VCaP (cell line): ENCODE data around the gene USP49.

Experiments used
- H3K27ac ChIP-seq: fragments of 450-650 bp; 2 replicates; pipeline ENCODE4 v1.5.1; 2017
- CTCF ChIP-seq: fragments of 450-650 bp; conservative IDR thresholded peaks from 2 replicates; pipeline ENCODE4 v1.5.1; 2017; ENCODE audit warnings: mild to moderate bottlenecking, moderate library complexity

Gene USP49

DNA sequence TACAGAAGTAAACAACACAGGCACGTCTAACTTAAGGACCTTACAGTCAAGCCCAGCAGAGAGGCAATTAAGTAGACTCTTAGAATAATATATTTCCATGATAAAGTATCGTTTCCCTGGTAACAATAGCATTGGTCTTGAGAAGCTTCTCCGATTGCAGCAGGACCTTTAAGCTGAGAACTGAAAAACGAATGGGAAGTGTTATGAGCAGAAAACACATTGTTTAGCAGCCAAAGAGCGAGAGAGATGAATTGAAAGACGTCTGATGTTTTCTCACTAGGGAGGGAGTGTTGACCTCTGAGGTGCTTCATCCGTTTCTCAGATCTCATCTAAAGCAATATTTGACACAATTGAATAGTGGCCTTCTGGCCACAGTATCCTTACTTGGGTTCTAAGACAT is 27.0 kb upstream of the USP49 start:
- TF ChIP-seq CTCF, result no peak
- H3K27ac ChIP-seq, result peak overlapping the region; percentile 87

DNA sequence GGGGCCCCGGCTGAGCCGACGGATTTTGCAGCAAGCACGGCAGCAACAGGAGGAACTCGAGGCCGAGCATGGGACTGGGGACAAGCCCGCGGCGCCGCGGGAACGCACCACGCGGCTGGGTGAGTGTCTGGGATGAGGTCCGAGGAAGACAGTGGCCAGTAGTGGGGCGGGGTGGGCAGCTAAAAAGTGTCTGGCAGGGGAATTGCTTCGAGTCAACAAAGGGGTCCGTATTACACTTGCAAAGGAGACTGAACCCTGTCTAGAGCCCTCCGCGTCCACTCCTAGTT is 26.5 kb upstream of the USP49 start:
- peak overlapping the region; percentile 87 for H3K27ac ChIP-seq
- no peak for TF ChIP-seq CTCF

DNA sequence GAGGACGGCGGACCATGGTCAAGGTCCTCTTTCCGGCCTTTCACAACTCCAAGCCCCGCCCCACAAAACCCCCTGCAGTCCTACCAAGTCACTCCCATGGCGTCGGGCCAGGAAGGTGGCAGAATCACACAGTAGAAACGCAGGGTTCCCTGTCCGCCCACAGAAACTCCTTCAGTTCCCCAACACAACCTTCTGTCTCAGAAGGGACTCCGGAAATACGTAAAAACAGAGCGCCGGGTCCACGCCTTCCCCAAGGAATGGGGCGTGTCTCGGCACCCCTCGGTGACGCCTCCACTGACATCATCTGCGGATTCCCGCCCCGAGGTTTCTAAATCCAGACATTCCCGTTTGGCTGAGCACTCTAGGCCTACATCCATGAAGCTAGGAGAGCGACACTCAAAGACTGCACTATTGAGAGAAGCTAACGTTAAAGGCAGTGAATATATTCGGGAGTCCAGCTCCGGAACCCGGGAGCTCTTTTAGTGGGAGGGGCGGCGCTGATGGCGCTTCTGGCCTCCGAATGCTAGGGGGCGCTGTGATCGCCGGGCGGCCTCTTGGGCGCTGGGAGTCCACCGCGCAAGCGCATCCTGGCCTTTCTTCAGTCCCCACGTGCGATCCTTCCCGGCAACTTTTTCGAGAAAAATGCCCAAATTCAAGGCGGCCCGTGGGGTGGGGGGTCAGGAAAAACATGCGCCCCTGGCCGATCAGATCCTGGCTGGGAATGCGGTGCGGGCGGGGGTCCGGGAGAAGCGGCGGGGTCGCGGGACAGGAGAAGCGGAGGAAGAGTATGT is 25.9 kb upstream of the USP49 start, which contains the start of the genes BYSL and MED20:
TSS of gene BYSL (plus strand) at position 579 of the 791 bp plus-strand sequence. CDS start at position 643, 64 bp downstream.
TSS of gene MED20 (minus strand) at position 219 of the 791 bp plus-strand sequence. CDS start at position 98, 121 bp downstream.
- peak; percentile 97 for TF ChIP-seq CTCF

DNA sequence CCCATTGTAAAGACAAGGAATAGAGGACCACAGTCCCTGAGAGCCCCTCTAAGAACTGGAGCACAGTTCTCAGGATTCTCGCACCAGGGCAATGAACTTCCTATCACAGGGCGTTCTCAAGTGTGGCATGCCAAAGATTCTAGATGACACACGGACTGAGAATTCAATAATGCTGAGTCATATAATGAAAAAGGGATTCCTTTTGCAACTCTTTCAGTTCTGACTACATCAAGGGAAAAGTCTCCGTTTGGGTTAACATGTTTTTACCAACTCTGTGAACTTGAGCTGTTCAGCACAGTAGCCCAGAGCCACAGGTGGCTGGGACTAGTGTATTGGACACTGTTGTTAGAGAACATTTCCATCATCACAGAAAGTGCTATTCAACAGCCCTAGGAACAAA is 22.4 kb upstream of the USP49 start:
- TF ChIP-seq CTCF, result no peak
- H3K27ac ChIP-seq, result no peak overlapping the region

More for the DNA sequence above, 25.9 kb upstream of the USP49 start, which contains the start of the genes BYSL and MED20:
- peak within 1 kb of the TSS; percentile 87 for H3K27ac ChIP-seq

DNA sequence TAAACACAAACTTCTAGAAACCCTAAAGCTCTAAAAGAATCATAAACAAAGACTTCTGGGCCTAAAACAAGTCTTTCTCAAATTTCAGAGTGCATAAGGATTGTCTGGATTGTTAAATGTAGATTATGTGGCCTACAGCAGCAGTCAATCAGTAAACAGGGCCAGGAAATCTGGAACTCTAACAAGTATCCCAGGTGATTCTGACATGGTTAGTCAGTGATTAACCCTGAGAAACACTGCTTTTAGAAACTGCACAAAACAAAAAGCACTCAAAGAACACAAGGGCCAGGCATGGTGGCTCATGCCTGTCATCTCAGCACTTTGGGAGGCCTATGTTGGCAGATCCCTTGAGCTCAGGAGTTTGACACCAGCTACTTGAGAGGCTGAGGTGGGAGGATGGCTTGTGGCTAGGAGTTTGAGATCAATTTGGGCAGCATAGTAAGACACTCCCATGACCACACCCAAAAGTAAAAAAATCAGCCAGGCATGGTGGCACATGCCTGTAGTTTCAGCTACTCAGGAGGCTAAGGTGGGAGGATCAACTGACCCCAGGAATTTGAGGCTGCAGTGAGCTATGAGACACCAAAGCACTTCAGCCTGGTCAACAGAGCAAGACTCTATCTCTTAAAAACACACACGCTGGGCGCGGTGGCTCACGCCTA is 19.8 kb upstream of the USP49 start:
- no peak overlapping the region for H3K27ac ChIP-seq
- no peak for TF ChIP-seq CTCF

GRCh38 chr6:41914343-41914742 is 19.2 kb upstream of the USP49 start:
- TF ChIP-seq CTCF, result no peak
- H3K27ac ChIP-seq, result no peak overlapping the region

- no peak for TF ChIP-seq CTCF
- no peak overlapping the region for H3K27ac ChIP-seq
Measured at GRCh38 chr6:41909727-41910126, 14.6 kb upstream of the USP49 start.
